HepG2 (cell line): ENCODE data around the gene ARHGAP9. TPM values are rescaled to one million over a fixed set of nuclear protein-coding genes. Genes with fewer than 3 reads are reported as not detected.

ENCODE experiments used
- ATAC-seq: fragments of 200-7000 bp; cut with Tn5 transposase; 3 replicates; pipeline ENCODE4 v1.9.1; 2020; ENCODE audit warnings: mild to moderate bottlenecking, moderate library complexity
- BruUV-seq: library from RNA; stranded (reverse); fragments of 400-500 nt; replicated peaks from 2 replicates; lab custom pipeline; 2021; lab: Mats Ljungman, UMichigan
- CTCF ChIA-PET: fragments of 300-600 bp; formaldehyde crosslinking; extraction: SDS; loops from one replicate; lab custom pipeline; 2021; ENCODE audit warnings: low total read pairs, inconsistent platforms, low intra/inter-chr PET ratio; lab: Yijun Ruan, JAX
- POLR2A ChIA-PET: fragments of 350-600 bp; sonication (Branson Sonifier 250); formaldehyde crosslinking; loops from one replicate; lab custom pipeline; 2020; ENCODE audit warnings: antibody characterized with exemption, inconsistent platforms; lab: Yijun Ruan, JAX
- DNase-seq: peaks from one replicate; pipeline ENCODE4 v3.0.0-alpha.2; 2015; ENCODE audit warnings: low spot score
- FAIRE-seq: peaks from 3 replicates; lab custom pipeline; 2011; peaks lifted over from hg19 to GRCh38; lab: Jason Lieb, UNC
- H2AFZ ChIP-seq: one replicate; pipeline ENCODE4 v1.6.1; 2011; ENCODE audit warnings: low read length, inconsistent platforms
- H3K27ac ChIP-seq: fragments of 300-600 bp; 3 replicates; pipeline ENCODE4 v1.8.0; 2011; ENCODE audit warnings: mixed run types, mild to moderate bottlenecking, mixed read lengths, low read length, inconsistent platforms; ENCODE audit not compliant: insufficient read depth; ENCODE audit errors: extremely low read length
- H3K27me3 ChIP-seq, 2 experiments: fragments of 200-600 bp in 1 of 2; 2 replicates in 1 of 2; 3 replicates in 1 of 2; pipeline versions ENCODE4 v1.6.0 to v1.8.0; 2011; ENCODE audit warnings: low read length in 2 of 2, mild to moderate bottlenecking in 2 of 2, moderate library complexity in 2 of 2, inconsistent platforms in 1 of 2; ENCODE audit not compliant: insufficient read depth in 2 of 2, control insufficient read depth in 1 of 2
- H3K36me3 ChIP-seq, 2 experiments: fragments of 200-600 bp in 1 of 2; replicated peaks in 1 of 2; 2 replicates in 1 of 2; 3 replicates in 1 of 2; pipeline versions ENCODE4 v1.5.1 to v1.8.0; 2011; ENCODE audit warnings: low read length in 2 of 2, inconsistent platforms in 1 of 2; ENCODE audit not compliant: insufficient read depth in 2 of 2, control insufficient read depth in 1 of 2
- H3K4me1 ChIP-seq: 2 replicates; pipeline ENCODE4 v1.5.1; 2012; ENCODE audit warnings: low read length, inconsistent platforms; ENCODE audit not compliant: insufficient read depth
- H3K4me2 ChIP-seq: 2 replicates; pipeline ENCODE4 v1.6.0; 2011; ENCODE audit warnings: low read depth, low read length, inconsistent platforms
- H3K4me3 ChIP-seq, 3 experiments: fragments of 200-600 bp in 1 of 3; sonication (generic), shearing (Covaris generic) in 1 of 3; replicated peaks in 1 of 3; 2 replicates each; pipeline ENCODE4 v1.5.1; 2011 to 2016; ENCODE audit warnings: low read length in 3 of 3, inconsistent platforms in 2 of 3, low read depth in 2 of 3, mild to moderate bottlenecking in 2 of 3, control low read depth in 1 of 3, mixed read lengths in 1 of 3; ENCODE audit not compliant: insufficient read depth in 1 of 3
- H3K79me2 ChIP-seq: one replicate; pipeline ENCODE4 v1.6.1; 2011; ENCODE audit warnings: low read length, inconsistent platforms; ENCODE audit not compliant: insufficient read depth
- H3K9ac ChIP-seq: 2 replicates; pipeline ENCODE4 v1.6.0; 2011; ENCODE audit warnings: mild to moderate bottlenecking, low read depth, low read length, inconsistent platforms; ENCODE audit not compliant: insufficient read depth
- H3K9me3 ChIP-seq: 2 replicates; pipeline ENCODE4 v1.5.1; 2012; ENCODE audit warnings: mild to moderate bottlenecking, low read length
- H4K20me1 ChIP-seq: 2 replicates; pipeline ENCODE4 v1.6.0; 2011; ENCODE audit warnings: inconsistent platforms, mild to moderate bottlenecking, low read length, moderate library complexity; ENCODE audit not compliant: insufficient read depth
- ADNP ChIP-seq: sonication (generic); formaldehyde crosslinking; IDR thresholded peaks from 2 replicates; pipeline ENCODE4 v1.4.0; 2020; ENCODE audit warnings: missing genetic modification reagents
- CEBPB ChIP-seq: IDR thresholded peaks from 2 replicates; pipeline ENCODE4 v1.6.1; 2011; ENCODE audit warnings: low read depth, low read length, improper control_type of control experiment, borderline replicate concordance
- FOXK1 ChIP-seq: sonication (generic); formaldehyde crosslinking; IDR thresholded peaks from 2 replicates; pipeline ENCODE4 v1.4.0; 2020; ENCODE audit warnings: low read depth, missing genetic modification reagents, borderline replicate concordance
- HDAC1 ChIP-seq: sonication (generic); formaldehyde crosslinking; IDR thresholded peaks from 2 replicates; pipeline ENCODE4 v1.5.1; 2020; ENCODE audit warnings: mild to moderate bottlenecking, missing genetic modification reagents
- MED1 ChIP-seq: sonication (generic); formaldehyde crosslinking; IDR thresholded peaks from 2 replicates; pipeline ENCODE4 v1.4.0; 2020; ENCODE audit warnings: missing genetic modification reagents
- MZF1 ChIP-seq: sonication (generic); formaldehyde crosslinking; IDR thresholded peaks from 2 replicates; pipeline ENCODE4 v1.8.1; 2023; ENCODE audit warnings: mild to moderate bottlenecking, missing genetic modification reagents, borderline replicate concordance
- SNAI1 ChIP-seq: sonication (generic); formaldehyde crosslinking; IDR thresholded peaks from 2 replicates; pipeline ENCODE4 v1.5.0; 2020; ENCODE audit warnings: mild to moderate bottlenecking, missing genetic modification reagents, borderline replicate concordance
- YEATS2 ChIP-seq: sonication (generic); formaldehyde crosslinking; IDR thresholded peaks from 2 replicates; pipeline ENCODE4 v1.4.0; 2020; ENCODE audit warnings: missing genetic modification reagents, borderline replicate concordance
- ZFY ChIP-seq: sonication (generic); formaldehyde crosslinking; IDR thresholded peaks from 2 replicates; pipeline ENCODE4 v1.4.0; 2020; ENCODE audit warnings: missing genetic modification reagents
- ZNF180 ChIP-seq: sonication (generic); formaldehyde crosslinking; IDR thresholded peaks from 2 replicates; pipeline ENCODE4 v1.4.0; 2020; ENCODE audit warnings: low read depth, missing genetic modification reagents, borderline replicate concordance
- ZNF292 ChIP-seq: sonication (generic); formaldehyde crosslinking; IDR thresholded peaks from 2 replicates; pipeline ENCODE4 v1.8.1; 2022; ENCODE audit warnings: mild to moderate bottlenecking, low read depth, missing genetic modification reagents, borderline replicate concordance
- ZNF33B ChIP-seq: sonication (generic); formaldehyde crosslinking; IDR thresholded peaks from 2 replicates; pipeline ENCODE4 v1.5.1; 2020; ENCODE audit warnings: mild to moderate bottlenecking, missing genetic modification reagents
- ZNF546 ChIP-seq: sonication (generic); formaldehyde crosslinking; conservative IDR thresholded peaks from 2 replicates; pipeline ENCODE4 v1.8.1; 2023; ENCODE audit warnings: mild to moderate bottlenecking, missing genetic modification reagents
- ZNF746 ChIP-seq: sonication (generic); formaldehyde crosslinking; IDR thresholded peaks from 2 replicates; pipeline ENCODE4 v1.8.0; 2022; ENCODE audit warnings: mild to moderate bottlenecking, missing genetic modification reagents
- WGBS: methylation state at CpG from one replicate; pipeline ENCODE4 v1.1.6; 2017; ENCODE audit warnings: low lambda C conversion rate; 5-methylcytosine and 5-hydroxymethylcytosine counted together
- in situ Hi-C: cut with HindIII; loops from 2 replicates; pipeline ENCODE4 v1.10.0; 2017; ENCODE audit warnings: low pct_unique_long_range_greater_than_20kb; ENCODE audit not compliant: extremely low pct_ligation_motif_present
- intact Hi-C: fragments of 100-400 bp; cut with micrococcal nuclease; formaldehyde crosslinking; loops from one replicate; pipeline ENCODE4 v1.10.0; 2022; ENCODE audit not compliant: unreplicated experiment
- polyA plus RNA-seq, 8 experiments: library from polyadenylated mRNA; depleted of rRNA in 3 of 8; stranded (reverse) in 7 of 8; unstranded in 1 of 8; fragments of >200 nt; fragmentation: Illumina TruSeq in 4 of 8; extraction: Trizol in 4 of 8; gene quantifications; 2 replicates each; pipeline versions ENCODE4 v1.2.1 to v1.2.3, GENCODE V29; 2011 to 2016; ENCODE audit warnings: low read depth in 4 of 8, missing spikeins in 1 of 8, mixed read lengths in 1 of 8; ENCODE audit not compliant: insufficient read depth in 1 of 8
- total RNA-seq, 5 experiments: library from RNA; depleted of rRNA; stranded (reverse); fragments of >200 nt; fragmentation: Illumina TruSeq; extraction: Trizol; gene quantifications; 2 replicates each; pipeline ENCODE4 v1.2.3, GENCODE V29; 2016; ENCODE audit warnings: low read depth in 1 of 5
- TF ChIP-seq, protein P1 (sequence below): IDR thresholded peaks from 2 replicates; pipeline ENCODE4 v1.6.1; 2012; ENCODE audit warnings: low read depth, low read length, improper control_type of control experiment
- TF ChIP-seq, protein P2 (sequence below): sonication (generic); formaldehyde crosslinking; IDR thresholded peaks from 2 replicates; pipeline ENCODE4 v1.4.0; 2020; ENCODE audit warnings: missing genetic modification reagents, borderline replicate concordance
- TF ChIP-seq, protein P3 (sequence below): sonication (generic); formaldehyde crosslinking; IDR thresholded peaks from 2 replicates; pipeline ENCODE4 v1.4.0; 2020; ENCODE audit warnings: missing genetic modification reagents

Gene ARHGAP9
- total and polyA plus RNA-seq, 2 of the 13 experiments (the other 11 are each of a cell fraction or from before 2014, with no cell fraction given) = 0.18 to 1.2 TPM

DNA sequence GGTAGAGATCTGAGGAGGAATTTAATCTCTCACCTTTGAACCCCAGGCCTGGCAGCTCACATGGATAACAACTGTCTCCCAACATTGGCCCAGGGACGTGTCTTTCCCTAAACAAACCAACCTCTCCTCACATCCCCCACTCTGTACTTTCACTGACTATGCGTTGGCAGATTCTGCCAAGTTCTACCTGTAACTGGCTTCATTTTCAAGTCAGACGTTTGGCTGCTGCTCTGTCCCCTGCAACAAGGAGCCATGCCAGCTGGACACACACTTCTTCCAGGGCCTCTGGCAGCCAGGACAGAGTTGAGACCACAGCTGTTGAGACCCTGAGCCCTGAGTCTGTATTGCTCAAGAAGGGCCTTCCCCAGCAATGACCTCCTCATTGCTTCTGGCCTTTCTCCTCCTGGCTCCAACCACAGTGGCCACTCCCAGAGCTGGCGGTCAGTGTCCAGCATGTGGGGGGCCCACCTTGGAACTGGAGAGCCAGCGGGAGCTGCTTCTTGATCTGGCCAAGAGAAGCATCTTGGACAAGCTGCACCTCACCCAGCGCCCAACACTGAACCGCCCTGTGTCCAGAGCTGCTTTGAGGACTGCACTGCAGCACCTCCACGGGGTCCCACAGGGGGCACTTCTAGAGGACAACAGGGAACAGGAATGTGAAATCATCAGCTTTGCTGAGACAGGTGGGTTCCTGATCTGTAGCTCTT lies 45.0 kb downstream of the ARHGAP9 start, which contains the start of gene INHBC:
Gene INHBC (plus strand): TSS at position 268 of the 707 bp plus-strand sequence. CDS start 103 bp downstream, at position 371.
- Histone ChIP-seq H3K9ac (peak within 1 kb of the TSS; percentile 79), H4K20me1 (no peaks in the 10 kb centered on the region), H3K79me2 (peaks cover 6% of the 10 kb centered on the region), H3K36me3 (no peaks in the 10 kb centered on the region), H3K27me3 (no peaks in the 10 kb centered on the region; a peak in 1 of 5 replicates), H3K4me3 (peak within 1 kb of the TSS; percentile 59 to 75 (median 72)), H3K4me2 (peak within 1 kb of the TSS; percentile 93), H2AFZ (peak within 1 kb of the TSS; percentile 92), H3K27ac (peak within 1 kb of the TSS; percentile 91), H3K4me1 (peaks cover 43% of the 10 kb centered on the region), H3K9me3 (no peaks in the 10 kb centered on the region)
- FAIRE-seq (peak; percentile 72), DNase-seq (peak; percentile 66), ATAC-seq (peak; percentile 76)
- intact Hi-C loops (loop anchor here (1.0 kb wide), 1 partner anchor 19 kb away; no protein-coding TSS in a partner anchor), in situ Hi-C loops (no loop called here)
- POLR2A ChIA-PET = interaction anchor here (0.6 to 4.6 kb wide), 10 partner anchors 10 to 323 kb away, joined by 3 to 99 read pairs (median 4); partner anchors contain the start of genes GLI1, INHBE and STAT6
- CTCF ChIA-PET = no interaction called here
- no TSS peak for BruUV-seq
- WGBS = 4% methylated on average over 4 of the region's 8 CpGs
- TF ChIP-seq ZNF33B (CRISPR knock-in tag) = no peak
- TF ChIP-seq, protein P1, sequence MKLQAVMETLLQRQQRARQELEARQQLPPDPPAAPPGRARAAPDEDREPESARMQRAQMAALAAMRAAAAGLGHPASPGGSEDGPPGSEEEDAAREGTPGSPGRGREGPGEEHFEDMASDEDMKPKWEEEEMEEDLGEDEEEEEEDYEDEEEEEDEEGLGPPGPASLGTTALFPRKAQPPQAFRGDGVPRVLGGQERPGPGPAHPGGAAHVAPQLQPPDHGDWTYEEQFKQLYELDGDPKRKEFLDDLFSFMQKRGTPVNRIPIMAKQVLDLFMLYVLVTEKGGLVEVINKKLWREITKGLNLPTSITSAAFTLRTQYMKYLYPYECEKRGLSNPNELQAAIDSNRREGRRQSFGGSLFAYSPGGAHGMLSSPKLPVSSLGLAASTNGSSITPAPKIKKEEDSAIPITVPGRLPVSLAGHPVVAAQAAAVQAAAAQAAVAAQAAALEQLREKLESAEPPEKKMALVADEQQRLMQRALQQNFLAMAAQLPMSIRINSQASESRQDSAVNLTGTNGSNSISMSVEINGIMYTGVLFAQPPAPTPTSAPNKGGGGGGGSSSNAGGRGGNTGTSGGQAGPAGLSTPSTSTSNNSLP = no peak
- TF ChIP-seq FOXK1 (CRISPR knock-in tag) = peak; percentile 19; the same call in 1 of the 2 replicates
- peak; percentile 64; the same call in 1 of the 2 replicates for TF ChIP-seq ZNF746 (CRISPR knock-in tag)
- TF ChIP-seq YEATS2 (CRISPR knock-in tag) = no peak; the same call in 1 of the 2 replicates
- TF ChIP-seq, protein P2, sequence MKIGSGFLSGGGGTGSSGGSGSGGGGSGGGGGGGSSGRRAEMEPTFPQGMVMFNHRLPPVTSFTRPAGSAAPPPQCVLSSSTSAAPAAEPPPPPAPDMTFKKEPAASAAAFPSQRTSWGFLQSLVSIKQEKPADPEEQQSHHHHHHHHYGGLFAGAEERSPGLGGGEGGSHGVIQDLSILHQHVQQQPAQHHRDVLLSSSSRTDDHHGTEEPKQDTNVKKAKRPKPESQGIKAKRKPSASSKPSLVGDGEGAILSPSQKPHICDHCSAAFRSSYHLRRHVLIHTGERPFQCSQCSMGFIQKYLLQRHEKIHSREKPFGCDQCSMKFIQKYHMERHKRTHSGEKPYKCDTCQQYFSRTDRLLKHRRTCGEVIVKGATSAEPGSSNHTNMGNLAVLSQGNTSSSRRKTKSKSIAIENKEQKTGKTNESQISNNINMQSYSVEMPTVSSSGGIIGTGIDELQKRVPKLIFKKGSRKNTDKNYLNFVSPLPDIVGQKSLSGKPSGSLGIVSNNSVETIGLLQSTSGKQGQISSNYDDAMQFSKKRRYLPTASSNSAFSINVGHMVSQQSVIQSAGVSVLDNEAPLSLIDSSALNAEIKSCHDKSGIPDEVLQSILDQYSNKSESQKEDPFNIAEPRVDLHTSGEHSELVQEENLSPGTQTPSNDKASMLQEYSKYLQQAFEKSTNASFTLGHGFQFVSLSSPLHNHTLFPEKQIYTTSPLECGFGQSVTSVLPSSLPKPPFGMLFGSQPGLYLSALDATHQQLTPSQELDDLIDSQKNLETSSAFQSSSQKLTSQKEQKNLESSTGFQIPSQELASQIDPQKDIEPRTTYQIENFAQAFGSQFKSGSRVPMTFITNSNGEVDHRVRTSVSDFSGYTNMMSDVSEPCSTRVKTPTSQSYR (CRISPR knock-in tag) = peak; percentile 68; the same call in 1 of the 2 replicates
- TF ChIP-seq, protein P3, sequence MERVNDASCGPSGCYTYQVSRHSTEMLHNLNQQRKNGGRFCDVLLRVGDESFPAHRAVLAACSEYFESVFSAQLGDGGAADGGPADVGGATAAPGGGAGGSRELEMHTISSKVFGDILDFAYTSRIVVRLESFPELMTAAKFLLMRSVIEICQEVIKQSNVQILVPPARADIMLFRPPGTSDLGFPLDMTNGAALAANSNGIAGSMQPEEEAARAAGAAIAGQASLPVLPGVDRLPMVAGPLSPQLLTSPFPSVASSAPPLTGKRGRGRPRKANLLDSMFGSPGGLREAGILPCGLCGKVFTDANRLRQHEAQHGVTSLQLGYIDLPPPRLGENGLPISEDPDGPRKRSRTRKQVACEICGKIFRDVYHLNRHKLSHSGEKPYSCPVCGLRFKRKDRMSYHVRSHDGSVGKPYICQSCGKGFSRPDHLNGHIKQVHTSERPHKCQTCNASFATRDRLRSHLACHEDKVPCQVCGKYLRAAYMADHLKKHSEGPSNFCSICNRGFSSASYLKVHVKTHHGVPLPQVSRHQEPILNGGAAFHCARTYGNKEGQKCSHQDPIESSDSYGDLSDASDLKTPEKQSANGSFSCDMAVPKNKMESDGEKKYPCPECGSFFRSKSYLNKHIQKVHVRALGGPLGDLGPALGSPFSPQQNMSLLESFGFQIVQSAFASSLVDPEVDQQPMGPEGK (CRISPR knock-in tag) = 0 out of 2 replicates have a peak, but pooled peaks have one; percentile 25
- TF ChIP-seq ZNF180 (CRISPR knock-in tag) = no peak
- no peak for TF ChIP-seq ADNP
- TF ChIP-seq ZFY (CRISPR knock-in tag) = peak; percentile 59
- no peak for TF ChIP-seq ZNF546 (CRISPR knock-in tag)
- TF ChIP-seq MZF1 (CRISPR knock-in tag) = no peak
- 0 out of 2 replicates have a peak, but pooled peaks have one; percentile 86 for TF ChIP-seq SNAI1 (CRISPR knock-in tag)
- 0 out of 2 replicates have a peak, but pooled peaks have one; percentile 19 for TF ChIP-seq ZNF292 (CRISPR knock-in tag)
- peak; percentile 80; the same call in 1 of the 2 replicates for TF ChIP-seq CEBPB
- peak; percentile 39; the same call in 1 of the 2 replicates for TF ChIP-seq MED1
- peak; percentile 73 for TF ChIP-seq HDAC1
